ENCODE data around the gene HCN2. TPM values are rescaled to one million over a fixed set of nuclear protein-coding genes. Genes with fewer than 3 reads are reported as not detected.

HCN2 gene
- total RNA-seq, 1 donor from 2014 or later: 0.84 TPM

DNA sequence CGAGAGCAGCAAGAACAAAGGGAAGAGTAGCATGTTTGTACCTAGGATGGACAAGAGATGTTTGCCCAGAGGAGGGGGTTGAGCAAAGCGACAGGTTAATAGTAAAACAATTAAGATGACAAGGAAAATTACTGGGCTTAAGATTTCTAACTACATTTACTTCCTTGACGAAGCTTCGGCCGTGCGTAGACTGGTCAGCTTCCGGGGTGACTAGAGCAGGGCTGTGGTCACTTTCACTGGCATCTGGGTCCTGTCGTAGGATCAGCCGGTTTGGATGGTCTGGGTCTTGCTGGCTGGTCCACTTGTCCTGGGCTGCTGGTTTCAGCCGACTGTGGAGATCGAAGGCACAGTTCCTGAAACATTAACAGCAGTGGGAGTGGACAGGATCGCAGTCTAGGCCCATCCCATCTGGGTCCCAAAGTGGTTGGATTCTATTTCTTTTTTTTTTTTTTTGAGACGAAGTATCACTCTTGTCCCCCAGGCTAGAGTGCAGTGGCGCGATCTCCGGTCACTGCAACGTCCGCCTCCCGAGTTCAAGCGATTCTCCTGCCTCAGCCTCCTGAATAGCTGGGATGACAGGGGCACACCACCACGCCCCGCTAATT is 22.3 kb upstream of the HCN2 start:
- peak overlapping the region; percentile 18 for H3K4me3 Mint-ChIP-seq
- peaks cover 2% of the 10 kb centered on the region for H3K9me3 Mint-ChIP-seq
- TF ChIP-seq, protein P1, sequence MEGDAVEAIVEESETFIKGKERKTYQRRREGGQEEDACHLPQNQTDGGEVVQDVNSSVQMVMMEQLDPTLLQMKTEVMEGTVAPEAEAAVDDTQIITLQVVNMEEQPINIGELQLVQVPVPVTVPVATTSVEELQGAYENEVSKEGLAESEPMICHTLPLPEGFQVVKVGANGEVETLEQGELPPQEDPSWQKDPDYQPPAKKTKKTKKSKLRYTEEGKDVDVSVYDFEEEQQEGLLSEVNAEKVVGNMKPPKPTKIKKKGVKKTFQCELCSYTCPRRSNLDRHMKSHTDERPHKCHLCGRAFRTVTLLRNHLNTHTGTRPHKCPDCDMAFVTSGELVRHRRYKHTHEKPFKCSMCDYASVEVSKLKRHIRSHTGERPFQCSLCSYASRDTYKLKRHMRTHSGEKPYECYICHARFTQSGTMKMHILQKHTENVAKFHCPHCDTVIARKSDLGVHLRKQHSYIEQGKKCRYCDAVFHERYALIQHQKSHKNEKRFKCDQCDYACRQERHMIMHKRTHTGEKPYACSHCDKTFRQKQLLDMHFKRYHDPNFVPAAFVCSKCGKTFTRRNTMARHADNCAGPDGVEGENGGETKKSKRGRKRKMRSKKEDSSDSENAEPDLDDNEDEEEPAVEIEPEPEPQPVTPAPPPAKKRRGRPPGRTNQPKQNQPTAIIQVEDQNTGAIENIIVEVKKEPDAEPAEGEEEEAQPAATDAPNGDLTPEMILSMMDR (conservative IDR thresholded peaks at IDR 0.05): no peak
- peaks cover 20% of the 10 kb centered on the region for H3K36me3 Mint-ChIP-seq (ENCODE audit: low read depth)
- peaks cover 16% of the 10 kb centered on the region for H3K27me3 Mint-ChIP-seq (ENCODE audit: low read depth)
- H3K27ac Mint-ChIP-seq (ENCODE audit: unreplicated experiment): peak overlapping the region; percentile 43
- DNase-seq (ENCODE audit: low read depth, low spot score): no peak
- peaks cover 29% of the 10 kb centered on the region for H3K4me1 Mint-ChIP-seq

DNA sequence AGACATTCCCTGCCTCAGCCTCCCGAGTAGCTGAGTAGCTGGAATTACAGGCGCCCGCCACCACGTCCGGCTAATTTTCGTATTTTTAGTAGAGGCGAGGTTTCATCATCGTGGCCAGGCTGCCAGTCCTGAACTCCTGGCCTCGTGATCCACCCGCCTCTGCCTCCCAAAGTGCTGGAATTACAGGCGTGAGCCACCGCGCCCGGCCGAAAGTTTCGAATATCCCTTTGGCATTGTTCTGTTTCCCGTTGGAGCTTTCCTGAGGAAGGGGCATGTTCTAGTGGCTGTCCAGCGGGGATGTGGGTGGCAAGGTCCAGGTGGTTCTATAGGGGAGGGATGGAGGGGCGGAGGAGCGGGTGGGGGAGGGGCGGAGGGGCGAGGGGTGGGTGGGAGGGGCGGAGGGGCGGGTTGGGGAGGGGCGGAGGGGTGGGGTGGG is 19.4 kb upstream of the HCN2 start:
- peak overlapping the region; percentile 87 for H3K4me3 Mint-ChIP-seq
- no peaks in the 10 kb centered on the region for H3K9me3 Mint-ChIP-seq
- DNase-seq (ENCODE audit: low read depth, low spot score): no peak
- H3K4me1 Mint-ChIP-seq: peaks cover 45% of the 10 kb centered on the region
- H3K27me3 Mint-ChIP-seq (ENCODE audit: low read depth): peaks cover 16% of the 10 kb centered on the region
- H3K36me3 Mint-ChIP-seq (ENCODE audit: low read depth): peaks cover 20% of the 10 kb centered on the region
- H3K27ac Mint-ChIP-seq (ENCODE audit: unreplicated experiment): no peak overlapping the region
- TF ChIP-seq, protein P1 (conservative IDR thresholded peaks at IDR 0.05): no peak

DNA sequence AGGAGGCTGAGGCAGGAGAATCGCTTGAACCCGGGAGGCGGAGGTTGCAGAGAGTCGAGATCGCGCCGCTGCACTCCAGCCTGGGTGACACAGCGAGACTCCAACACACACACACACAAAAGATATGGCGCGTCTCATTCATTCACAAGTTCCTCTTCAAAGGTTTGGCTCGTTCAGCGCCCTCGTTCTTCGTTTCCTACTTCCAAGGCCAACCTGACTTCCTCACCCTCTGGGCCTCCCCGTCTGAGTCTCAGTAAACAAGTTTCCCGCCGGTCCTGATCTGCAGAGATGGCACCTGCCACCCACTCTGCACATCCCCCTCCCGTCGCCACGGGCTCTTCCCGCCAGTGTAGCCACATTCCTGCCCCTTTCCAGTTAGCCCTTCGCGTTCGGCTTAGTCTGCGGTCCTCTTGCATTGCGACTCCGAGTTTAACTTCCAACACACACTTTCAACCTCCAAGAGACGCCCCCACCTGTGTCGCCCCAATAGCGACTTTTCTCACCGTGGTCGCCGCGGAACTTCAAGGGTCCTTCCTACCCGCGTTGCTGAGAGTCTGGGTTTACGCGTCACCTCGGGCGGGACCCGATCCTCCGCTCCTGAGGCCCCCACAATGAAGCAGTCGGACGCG is 18.6 kb upstream of the HCN2 start:
- Mint-ChIP-seq H3K4me3 (peak overlapping the region; percentile 93), H3K9me3 (no peaks in the 10 kb centered on the region), H3K36me3 (ENCODE audit: low read depth) (peaks cover 20% of the 10 kb centered on the region), H3K27ac (ENCODE audit: unreplicated experiment) (peak overlapping the region; percentile 99), H3K27me3 (ENCODE audit: low read depth) (peaks cover 16% of the 10 kb centered on the region), H3K4me1 (peaks cover 45% of the 10 kb centered on the region)
- TF ChIP-seq, protein P1 (conservative IDR thresholded peaks at IDR 0.05): no peak
- peak; percentile 52 for DNase-seq (ENCODE audit: low read depth, low spot score)

DNA sequence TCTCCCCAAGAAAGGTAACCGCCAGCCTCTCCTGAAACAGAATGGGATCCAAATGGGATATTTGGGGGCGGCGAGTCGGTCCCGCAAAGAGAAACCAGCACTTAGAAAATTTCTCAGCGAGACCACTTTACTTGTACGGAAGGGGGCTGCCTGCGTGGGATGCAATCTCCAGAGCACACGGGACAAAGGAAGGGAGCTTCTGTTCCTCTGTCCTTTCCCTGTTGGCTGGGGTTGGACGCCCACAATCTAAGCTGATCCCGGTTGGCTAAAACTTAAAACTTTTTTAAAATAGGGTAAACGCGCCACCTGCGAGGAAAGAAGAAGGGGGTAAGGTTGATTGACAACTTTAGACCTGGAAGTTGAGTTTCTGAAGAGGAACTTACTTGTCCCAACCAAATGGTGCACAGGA is 18.1 kb upstream of the HCN2 start:
- H3K4me3 Mint-ChIP-seq: peak overlapping the region; percentile 93
- peak; percentile 35 for DNase-seq (ENCODE audit: low read depth, low spot score)
- no peaks in the 10 kb centered on the region for H3K9me3 Mint-ChIP-seq
- H3K27ac Mint-ChIP-seq (ENCODE audit: unreplicated experiment): peak overlapping the region; percentile 99
- H3K27me3 Mint-ChIP-seq (ENCODE audit: low read depth): peaks cover 16% of the 10 kb centered on the region
- TF ChIP-seq, protein P1 (conservative IDR thresholded peaks at IDR 0.05): no peak
- H3K36me3 Mint-ChIP-seq (ENCODE audit: low read depth): peaks cover 20% of the 10 kb centered on the region
- peaks cover 42% of the 10 kb centered on the region for H3K4me1 Mint-ChIP-seq

DNA sequence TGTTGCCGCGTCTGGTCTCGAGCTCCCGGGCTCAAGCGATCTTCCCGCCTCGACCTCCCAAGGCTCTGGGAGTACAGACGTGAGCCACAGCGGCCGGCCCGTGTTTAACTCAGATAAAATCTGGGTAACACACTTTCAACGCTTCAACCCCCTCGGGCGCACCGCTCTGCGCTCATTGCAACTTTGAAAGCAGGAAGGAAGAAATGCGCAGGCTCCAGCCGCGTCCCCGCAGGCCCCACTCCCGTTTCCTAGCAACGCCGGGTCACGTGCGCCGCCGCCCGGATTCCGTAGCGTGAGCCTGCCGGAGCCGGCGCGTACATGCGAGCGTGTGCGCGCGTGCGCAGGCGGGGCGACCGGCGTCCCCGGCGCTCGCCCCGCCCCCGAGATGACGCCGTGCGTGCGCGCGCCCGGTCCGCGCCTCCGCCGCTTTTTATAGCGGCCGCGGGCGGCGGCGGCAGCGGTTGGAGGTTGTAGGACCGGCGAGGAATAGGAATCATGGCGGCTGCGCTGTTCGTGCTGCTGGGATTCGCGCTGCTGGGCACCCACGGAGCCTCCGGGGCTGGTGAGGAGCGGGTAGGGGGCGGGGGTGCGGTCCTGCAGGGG is 17.4 kb upstream of the HCN2 start, which contains the start of gene BSG:
Gene BSG, plus strand, starts transcription at position 457 of the 603 bp plus-strand sequence. Its CDS starts 39 bp downstream, at position 496.
- peaks cover 14% of the 10 kb centered on the region for H3K36me3 Mint-ChIP-seq (ENCODE audit: low read depth)
- DNase-seq (ENCODE audit: low read depth, low spot score): peak; percentile 97
- TF ChIP-seq, protein P1 (conservative IDR thresholded peaks at IDR 0.05): no peak
- peak within 1 kb of the TSS; percentile 99 for H3K27ac Mint-ChIP-seq (ENCODE audit: unreplicated experiment)
- H3K4me3 Mint-ChIP-seq: peak within 1 kb of the TSS; percentile 96
- H3K9me3 Mint-ChIP-seq: no peaks in the 10 kb centered on the region
- H3K27me3 Mint-ChIP-seq (ENCODE audit: low read depth): peaks cover 16% of the 10 kb centered on the region
- peaks cover 38% of the 10 kb centered on the region for H3K4me1 Mint-ChIP-seq

Data from neural crest cell (in vitro differentiated cells).